Suprapubic skin (tissue), 4 donors: ENCODE measurements around the gene MATK. TPM values are rescaled to one million over a fixed set of nuclear protein-coding genes. Genes with fewer than 3 reads are reported as not detected.

Experiments
- DNase-seq, 2 donors: peaks; one replicate each; pipeline ENCODE4 v3.0.0-alpha.2; 2019; ENCODE audit warnings: low spot score in 2 of 2
- H3K27ac ChIP-seq: fragments of 200-600 bp; sonication (generic); one replicate; pipeline ENCODE4 v1.5.1; 2019
- H3K27me3 ChIP-seq: fragments of 200-600 bp; sonication (generic); one replicate; pipeline ENCODE4 v1.5.1; 2019
- H3K36me3 ChIP-seq: fragments of 200-600 bp; sonication (generic); one replicate; pipeline ENCODE4 v1.5.1; 2019
- H3K4me1 ChIP-seq: fragments of 200-600 bp; sonication (generic); one replicate; pipeline ENCODE4 v1.5.1; 2019
- H3K4me3 ChIP-seq: fragments of 200-600 bp; sonication (generic); one replicate; pipeline ENCODE4 v1.5.1; 2019; ENCODE audit warnings: mild to moderate bottlenecking
- H3K9me3 ChIP-seq: fragments of 200-600 bp; sonication (generic); one replicate; pipeline ENCODE4 v1.5.1; 2019
- CTCF ChIP-seq, 2 donors: fragments of 200-600 bp in 1 of 2; fragments of 450-650 bp in 1 of 2; sonication (generic) in 1 of 2; IDR thresholded peaks; one replicate each; pipeline ENCODE4 v1.5.1; 2016 to 2019; ENCODE audit warnings: antibody characterized with exemption in 2 of 2, mild to moderate bottlenecking in 1 of 2, moderate library complexity in 1 of 2
- EP300 ChIP-seq: sonication (generic); formaldehyde crosslinking; IDR thresholded peaks from one replicate; pipeline ENCODE4 v1.6.1; 2017; ENCODE audit warnings: antibody characterized with exemption
- POLR2A ChIP-seq, 2 donors: fragments of 450-650 bp; IDR thresholded peaks; one replicate each; pipeline ENCODE4 v1.6.1; 2017; ENCODE audit warnings: antibody characterized with exemption in 2 of 2, mild to moderate bottlenecking in 2 of 2, moderate library complexity in 2 of 2
- POLR2AphosphoS5 ChIP-seq, 3 donors: sonication (generic); formaldehyde crosslinking; IDR thresholded peaks; one replicate each; pipeline ENCODE4 v1.6.1; 2017; ENCODE audit warnings: antibody characterized with exemption in 3 of 3
- WGBS: methylation state at CpG from one replicate; pipeline ENCODE4 v1.1.5; 2018; 5-methylcytosine and 5-hydroxymethylcytosine counted together
- total RNA-seq, 4 donors: library from RNA; depleted of rRNA; stranded (reverse); fragments of >200 nt; gene quantifications; one replicate each; pipeline ENCODE4 v1.1.0, GENCODE V29; 2016

The MATK gene
- total RNA-seq, 4 donors from 2014 or later, result 0.57 to 5.4 (median 2.0) TPM

GRCh38 chr19:3832001-3832400 lies 45.8 kb upstream of the MATK start:
- no peak overlapping the region for H3K27ac ChIP-seq
- 86% methylated on average over 6 of the region's 6 CpGs for WGBS
- H3K4me3 ChIP-seq, result no peak overlapping the region
- H3K9me3 ChIP-seq, result no peaks in the 10 kb centered on the region
- peaks cover 11% of the 10 kb centered on the region for H3K4me1 ChIP-seq
- no peak for DNase-seq
- TF ChIP-seq EP300 (no peak), POLR2A (IDR thresholded peaks at IDR 0.05) (no peak), CTCF (IDR thresholded peaks at IDR 0.05) (no peak), POLR2AphosphoS5 (IDR thresholded peaks at IDR 0.05) (no peak)
- no peaks in the 10 kb centered on the region for H3K36me3 ChIP-seq
- H3K27me3 ChIP-seq, result peaks cover 39% of the 10 kb centered on the region

- 79% methylated on average over 18 of the region's 19 CpGs for WGBS
Observed at GRCh38 chr19:3831601-3832000, 45.4 kb upstream of the MATK start.

GRCh38 chr19:3830621-3831589 lies 44.7 kb upstream of the MATK start:
- DNase-seq, result no peak
- no peak overlapping the region for H3K4me3 ChIP-seq
- H3K9me3 ChIP-seq, result no peaks in the 10 kb centered on the region
- peaks cover 39% of the 10 kb centered on the region for H3K27me3 ChIP-seq
- no peak for TF ChIP-seq CTCF (IDR thresholded peaks at IDR 0.05)
- TF ChIP-seq POLR2AphosphoS5 (IDR thresholded peaks at IDR 0.05), result no peak
- TF ChIP-seq POLR2A (IDR thresholded peaks at IDR 0.05), result no peak
- no peak for TF ChIP-seq EP300
- WGBS, result 67% methylated on average over 39 of the region's 45 CpGs
- H3K36me3 ChIP-seq, result no peaks in the 10 kb centered on the region
- H3K27ac ChIP-seq, result no peak overlapping the region
- H3K4me1 ChIP-seq, result peaks cover 12% of the 10 kb centered on the region

More at GRCh38 chr19:3831601-3832000, 45.4 kb upstream of the MATK start:
- no peaks in the 10 kb centered on the region for H3K36me3 ChIP-seq
- no peak overlapping the region for H3K27ac ChIP-seq
- H3K4me1 ChIP-seq, result peaks cover 12% of the 10 kb centered on the region
- DNase-seq, result no peak
- H3K4me3 ChIP-seq, result no peak overlapping the region
- peaks cover 39% of the 10 kb centered on the region for H3K27me3 ChIP-seq
- TF ChIP-seq CTCF (IDR thresholded peaks at IDR 0.05) (no peak), POLR2A (IDR thresholded peaks at IDR 0.05) (no peak), POLR2AphosphoS5 (IDR thresholded peaks at IDR 0.05) (no peak), EP300 (no peak)
- no peaks in the 10 kb centered on the region for H3K9me3 ChIP-seq

- no peak for DNase-seq
- WGBS, result 93% methylated on average over 25 of the region's 26 CpGs
- H3K27me3 ChIP-seq, result peaks cover 36% of the 10 kb centered on the region
- no peak overlapping the region for H3K27ac ChIP-seq
- TF ChIP-seq EP300, result no peak
- no peak for TF ChIP-seq POLR2A (IDR thresholded peaks at IDR 0.05)
- TF ChIP-seq CTCF (IDR thresholded peaks at IDR 0.05), result no peak
- TF ChIP-seq POLR2AphosphoS5 (IDR thresholded peaks at IDR 0.05), result no peak
- H3K4me1 ChIP-seq, result peaks cover 12% of the 10 kb centered on the region
- H3K4me3 ChIP-seq, result no peak overlapping the region
- no peaks in the 10 kb centered on the region for H3K36me3 ChIP-seq
- H3K9me3 ChIP-seq, result no peaks in the 10 kb centered on the region
Observed at GRCh38 chr19:3827306-3827705, 41.1 kb upstream of the MATK start.

- peaks cover 16% of the 10 kb centered on the region for H3K4me1 ChIP-seq
- no peaks in the 10 kb centered on the region for H3K9me3 ChIP-seq
- WGBS, result 54% methylated on average over 12 of the region's 12 CpGs
- DNase-seq, result no peak
- no peak overlapping the region for H3K4me3 ChIP-seq
- no peaks in the 10 kb centered on the region for H3K36me3 ChIP-seq
- peaks cover 26% of the 10 kb centered on the region for H3K27me3 ChIP-seq
- no peak overlapping the region for H3K27ac ChIP-seq
- TF ChIP-seq POLR2AphosphoS5 (IDR thresholded peaks at IDR 0.05) (no peak), POLR2A (IDR thresholded peaks at IDR 0.05) (no peak), EP300 (no peak), CTCF (IDR thresholded peaks at IDR 0.05) (no peak)
Observed at GRCh38 chr19:3826163-3826562, 40.0 kb upstream of the MATK start.
